GM19467 (cell line): ENCODE measurements around the gene DUSP22.
"Not testable (repeated sequence)": the region's sequence is repeated elsewhere in the genome, so short reads cannot be mapped to it uniquely, and the experiment has no call there.

Experiments
- ATAC-seq: cut with Tn5 transposase; IDR thresholded peaks from one replicate; pipeline ENCODE4 v1.9.1; 2021; ENCODE audit warnings: mild to moderate bottlenecking, moderate library complexity; ENCODE audit not compliant: unreplicated experiment

The DUSP22 gene

DNA sequence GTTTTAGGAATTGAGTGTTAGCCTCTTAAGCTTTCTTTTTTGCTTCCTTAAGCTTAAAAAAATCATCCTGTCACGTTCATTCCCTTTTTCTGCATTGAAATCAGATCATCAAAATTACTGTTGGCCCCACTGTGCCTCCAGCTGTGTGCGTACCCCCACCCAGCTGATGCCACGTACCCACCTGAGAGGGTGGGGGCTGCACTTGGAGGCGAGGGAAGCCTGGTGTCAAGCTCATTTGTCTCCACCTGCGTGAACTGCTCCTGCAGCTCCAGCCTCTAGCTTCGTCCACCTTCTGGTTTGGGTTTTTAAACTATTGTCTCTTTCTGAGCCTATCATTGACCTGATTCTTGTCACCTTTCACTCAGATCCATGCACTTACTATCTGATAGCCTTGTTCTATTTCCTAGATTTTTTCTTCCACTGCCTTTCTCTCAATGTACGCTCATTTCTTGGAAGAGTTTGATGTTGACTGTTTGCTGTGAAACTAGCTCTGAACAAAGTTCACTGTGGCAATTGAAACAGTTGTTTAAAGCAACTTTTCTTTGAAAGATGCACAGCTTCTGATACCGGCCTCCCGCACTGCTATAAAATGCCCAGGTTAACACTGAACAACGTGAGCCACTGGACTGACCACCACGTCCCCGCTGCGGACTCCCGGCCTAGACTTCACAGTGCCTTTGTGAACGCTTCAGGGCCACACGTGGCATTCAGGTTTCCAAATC is 69.3 kb downstream of the DUSP22 start:
- no peak for ATAC-seq

DNA sequence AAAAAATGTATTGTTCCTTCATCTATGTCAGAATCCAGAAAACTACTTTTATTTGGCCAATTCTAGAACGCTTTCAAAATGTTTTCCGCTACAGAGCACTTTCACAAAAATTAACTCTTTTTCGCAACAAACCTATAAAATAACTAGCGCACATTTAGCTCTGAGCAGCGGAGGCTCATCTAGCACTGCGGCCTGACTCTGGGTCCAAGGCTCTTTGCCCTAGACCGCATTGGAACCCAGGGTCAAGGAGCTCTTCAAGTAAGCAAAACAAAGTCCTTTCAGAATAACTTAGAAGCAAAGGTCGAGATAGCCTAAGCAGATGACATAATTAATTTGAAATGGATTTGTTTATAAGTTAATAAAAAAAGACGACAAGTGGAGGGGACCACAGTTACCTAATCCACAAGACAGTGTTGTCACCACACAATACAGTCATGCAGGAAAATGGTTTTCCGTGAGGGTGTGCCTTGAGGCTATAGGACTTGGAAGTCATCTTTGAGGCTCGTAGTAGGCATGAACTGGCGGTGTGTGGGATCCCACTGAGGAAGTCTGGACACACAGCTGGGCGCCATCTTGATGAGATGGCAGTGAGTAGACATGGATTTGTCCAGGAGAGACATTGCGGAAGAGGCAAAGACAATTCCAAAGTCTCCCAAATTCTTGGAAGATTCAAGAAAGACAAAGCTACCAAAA is 70.1 kb downstream of the DUSP22 start:
- ATAC-seq, result no peak

DNA sequence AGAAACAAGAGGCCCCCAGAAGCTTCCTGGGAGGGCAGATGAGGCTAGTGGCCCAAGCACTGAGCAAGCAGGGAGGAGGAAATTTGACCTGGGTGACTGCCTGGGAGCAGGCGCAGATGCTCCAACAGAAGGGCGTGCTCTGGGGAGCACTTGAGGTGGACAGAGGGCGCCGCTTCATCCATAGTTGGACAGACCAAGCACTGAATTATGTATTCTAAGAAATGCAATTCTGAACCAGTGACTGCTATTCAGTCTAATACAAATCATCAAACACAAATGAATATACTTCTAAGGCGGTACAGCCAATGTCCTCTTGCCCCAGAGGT is 70.6 kb downstream of the DUSP22 start:
- no peak for ATAC-seq

DNA sequence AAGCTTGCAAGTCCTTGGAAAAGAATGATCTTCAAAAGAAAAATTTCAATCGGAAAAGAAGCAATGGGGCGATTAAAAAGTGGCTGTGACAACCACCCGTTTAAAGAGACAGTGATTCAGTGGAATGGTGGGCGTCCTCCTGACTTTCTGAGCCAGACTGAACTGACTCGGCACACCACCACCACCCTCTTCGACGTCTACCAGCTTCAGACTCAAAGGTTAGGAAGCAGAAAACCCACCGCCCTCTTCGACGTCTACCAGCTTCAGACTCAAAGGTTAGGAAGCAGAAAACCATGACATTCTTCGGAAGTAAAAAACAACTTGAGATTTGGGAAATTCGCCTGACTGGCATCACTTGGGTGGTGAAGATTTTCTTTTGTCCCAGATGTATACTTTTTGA is 71.0 kb downstream of the DUSP22 start:
- no peak for ATAC-seq

DNA sequence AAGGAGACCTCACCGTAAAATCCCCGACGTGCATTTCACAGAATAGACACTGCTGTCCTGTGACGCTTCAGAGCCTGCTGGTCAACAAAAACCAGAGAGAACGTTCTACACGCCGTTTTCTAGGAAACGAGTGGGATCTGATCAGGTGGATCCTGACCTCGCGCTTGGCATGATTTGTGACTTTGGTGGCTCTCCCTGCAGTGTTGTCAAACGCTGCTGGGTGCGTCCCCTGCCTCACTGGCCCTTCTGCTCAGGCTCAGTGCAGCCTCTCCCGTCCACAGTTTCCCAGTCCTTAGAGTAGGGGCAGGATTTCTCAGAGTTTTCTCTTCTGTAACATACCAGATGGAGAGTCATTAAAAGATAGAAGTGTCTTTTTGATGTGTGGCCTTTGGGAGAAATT is 71.6 kb downstream of the DUSP22 start:
- ATAC-seq, result no peak

DNA sequence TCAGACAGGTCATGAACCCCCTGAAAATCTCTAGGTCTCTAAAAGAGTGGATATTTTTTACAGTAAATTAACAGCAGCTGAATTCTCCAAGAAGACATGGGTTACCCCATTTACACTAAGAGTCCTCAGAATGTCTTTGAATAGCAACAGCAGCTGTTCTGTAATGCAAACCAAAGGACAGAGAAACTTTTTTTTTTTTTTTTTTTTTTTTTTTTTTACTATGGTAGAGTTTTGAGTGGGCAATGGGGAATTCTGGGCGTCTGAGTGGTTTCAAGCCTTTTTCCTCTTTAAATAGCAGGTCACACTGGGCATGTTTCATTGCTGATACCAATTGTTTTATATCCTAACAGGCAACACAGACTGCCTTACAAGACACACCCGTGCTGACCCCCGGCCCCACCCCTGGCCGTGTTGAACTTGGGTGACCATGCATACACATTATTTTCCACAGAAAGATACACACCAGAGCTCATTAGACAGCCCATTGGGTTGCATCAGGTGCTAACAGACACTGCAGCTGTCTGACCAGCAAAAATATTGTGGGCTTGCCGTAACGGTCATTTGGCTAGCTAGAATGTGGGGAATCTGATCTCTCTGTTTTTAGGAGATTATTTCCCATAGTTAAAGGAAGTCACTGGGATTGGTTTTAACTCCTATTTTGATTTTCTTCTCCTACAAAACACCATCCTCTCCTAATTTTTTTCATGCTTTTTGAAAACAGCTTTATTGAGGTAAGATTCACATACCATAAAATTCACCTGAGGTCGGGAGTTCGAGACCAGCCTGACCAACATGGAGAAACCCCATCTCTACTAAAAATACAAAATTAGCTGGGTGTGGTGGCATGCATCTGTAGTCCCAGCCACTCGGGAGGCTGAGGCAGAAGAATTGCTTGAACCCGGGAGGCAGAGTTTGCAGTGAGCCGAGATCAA is 72.6 kb downstream of the DUSP22 start:
- ATAC-seq, result peak; percentile 52

DNA sequence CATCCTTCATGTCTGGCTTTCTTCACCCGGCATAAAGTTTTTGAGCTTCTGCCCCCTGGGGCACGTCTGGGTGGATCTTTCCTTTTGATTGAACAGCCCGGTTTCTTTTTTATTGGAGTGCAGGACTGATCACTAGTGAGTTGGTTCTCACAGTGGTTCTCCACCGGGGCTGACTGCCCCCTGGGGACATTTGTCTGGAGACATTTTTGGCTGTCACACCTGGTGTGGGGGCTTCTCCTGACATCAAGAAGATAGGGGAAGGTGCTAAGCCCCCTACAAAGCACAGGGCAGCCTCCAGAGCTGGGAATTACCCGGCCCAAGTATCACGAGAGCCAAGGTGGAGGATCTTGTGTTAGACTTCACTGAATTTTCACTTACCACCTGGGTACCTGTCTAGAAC is 73.5 kb downstream of the DUSP22 start:
- no peak for ATAC-seq

DNA sequence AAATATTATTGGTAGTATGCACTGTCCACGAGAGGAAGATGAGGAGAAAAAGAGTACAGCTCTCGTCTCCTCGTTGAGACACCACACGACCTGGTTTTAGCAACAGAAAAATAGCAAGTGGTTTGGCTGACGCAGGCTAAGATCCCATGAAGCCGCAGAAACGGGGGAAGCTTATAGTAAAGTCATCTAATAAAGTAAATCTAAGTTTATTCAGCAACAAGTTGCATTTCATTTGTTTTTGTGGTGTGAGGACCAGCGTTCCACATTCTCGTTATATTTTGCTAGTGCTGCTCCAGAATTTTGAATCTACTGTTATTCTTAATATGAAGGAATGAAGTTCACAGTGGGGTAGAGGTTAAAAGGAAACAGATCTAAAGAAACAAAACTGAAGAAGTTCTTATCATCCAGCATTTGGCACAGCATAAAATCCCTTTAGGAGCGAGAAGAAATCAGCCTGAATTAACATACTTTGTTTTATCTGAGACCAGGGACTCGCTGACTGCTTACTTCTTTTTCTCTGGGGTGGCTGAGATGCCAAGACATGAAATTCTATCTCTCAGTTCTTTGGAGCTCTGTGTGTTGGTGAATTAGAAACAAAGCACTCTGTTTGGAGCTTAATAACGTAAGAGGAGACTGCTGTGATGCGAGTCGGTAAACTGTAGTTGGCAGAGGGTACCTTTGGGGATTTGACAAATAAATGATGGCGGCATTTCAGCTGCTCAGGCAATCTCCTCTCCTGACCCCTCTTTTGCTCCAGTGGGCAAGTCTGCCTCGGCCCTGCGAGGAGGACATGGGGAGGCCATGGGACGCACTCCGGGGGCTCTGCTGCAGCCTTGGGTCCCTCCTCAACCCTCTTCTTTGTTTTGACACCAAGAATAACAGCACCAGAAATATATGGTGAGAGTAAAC is 74.4 kb downstream of the DUSP22 start:
- ATAC-seq, result no peak

DNA sequence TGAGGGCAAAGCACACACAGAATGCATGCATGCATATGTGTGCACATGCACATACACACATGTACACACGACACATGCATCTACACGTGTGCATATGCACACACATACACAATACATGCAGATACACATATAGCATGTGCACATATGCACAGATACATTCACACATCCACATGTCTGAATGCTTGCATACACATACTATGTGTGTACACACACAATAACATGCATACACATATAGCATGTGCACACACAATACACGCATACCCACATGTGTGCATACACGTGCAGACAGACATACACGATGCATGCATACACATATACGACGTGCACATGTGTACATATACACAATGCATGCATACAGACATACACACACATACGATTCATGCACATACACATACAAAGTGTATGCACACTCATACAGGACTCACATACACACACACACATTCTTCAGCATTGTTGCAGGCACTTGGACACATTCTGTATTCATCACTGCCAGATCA is 75.1 kb downstream of the DUSP22 start:
- no peak for ATAC-seq

DNA sequence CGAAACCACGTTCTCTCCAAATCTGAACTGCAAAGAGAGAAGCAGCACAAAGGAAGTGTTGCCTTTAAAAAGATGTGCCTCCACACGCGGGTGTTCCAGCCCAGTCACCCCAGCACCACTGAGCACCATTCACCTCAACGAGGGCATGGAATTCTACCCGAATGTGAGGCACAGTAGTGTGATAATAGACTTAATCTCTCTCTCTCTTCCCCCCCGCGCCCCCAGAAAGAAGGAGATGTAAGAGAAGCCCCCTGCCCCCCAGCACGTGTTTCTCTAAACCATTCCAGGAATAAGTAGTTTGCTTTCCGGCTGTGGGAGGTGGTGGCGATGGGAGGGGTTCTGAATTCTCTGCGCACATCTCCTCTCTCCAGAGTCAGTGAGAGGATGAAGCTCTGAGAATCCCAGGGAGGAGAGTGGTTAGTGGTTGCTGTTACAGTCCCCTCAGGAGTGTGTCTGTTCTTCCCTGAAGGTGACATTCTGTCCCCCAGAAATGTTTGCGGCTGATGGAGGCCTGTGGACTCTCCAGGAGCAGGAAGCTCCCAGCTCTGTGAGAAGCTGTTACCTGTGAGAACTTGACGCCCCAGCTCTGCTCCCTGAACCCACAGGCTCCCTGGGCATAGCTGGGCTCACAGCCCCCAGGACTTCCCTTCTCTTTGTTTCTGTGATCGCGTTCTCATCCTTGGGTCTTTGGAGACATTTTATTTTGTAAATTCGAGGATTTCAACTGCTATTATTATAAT is 75.8 kb downstream of the DUSP22 start:
- no peak for ATAC-seq

DNA sequence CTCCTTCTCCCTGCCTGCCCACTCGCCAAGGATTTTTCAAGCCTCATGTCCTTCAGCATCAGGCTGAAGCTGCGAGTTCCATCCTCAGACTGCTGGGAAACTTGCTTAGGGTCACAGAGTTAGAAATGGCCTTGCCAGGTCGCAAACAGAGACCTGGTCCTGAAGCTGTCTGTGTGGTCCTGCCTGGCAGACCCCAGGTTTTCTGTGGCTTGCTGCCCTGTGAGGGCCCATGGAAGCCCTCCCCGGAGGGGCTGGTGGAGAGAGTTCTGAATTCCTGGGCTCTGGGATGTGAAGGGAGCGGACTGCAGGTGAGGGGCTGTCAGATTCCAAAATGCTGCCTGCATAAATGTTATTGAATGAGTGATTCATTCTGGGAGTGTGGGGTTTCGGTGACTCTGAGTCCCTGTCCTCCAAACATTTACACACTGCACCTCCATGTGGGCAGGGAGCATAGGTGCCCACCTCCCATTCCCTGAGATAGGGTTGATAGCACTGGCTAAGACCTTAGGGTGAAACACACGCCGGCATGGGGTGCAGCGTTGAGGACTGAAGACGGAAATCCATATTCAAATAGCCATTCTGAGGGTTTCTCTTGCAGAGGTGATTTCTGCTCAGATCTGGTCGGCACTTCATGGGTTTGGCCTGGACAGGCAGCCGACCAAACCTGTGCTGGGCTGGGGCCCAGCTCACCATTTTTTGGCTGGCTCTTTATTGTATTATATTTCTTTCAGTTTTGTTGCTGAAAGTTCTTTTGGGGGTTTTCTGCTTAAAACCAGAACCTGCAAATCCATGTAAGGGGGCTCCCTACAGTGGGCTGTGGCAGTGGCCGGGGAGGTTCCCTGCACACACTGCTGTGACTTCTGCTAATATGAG is 77.5 kb downstream of the DUSP22 start:
- no peak for ATAC-seq

DNA sequence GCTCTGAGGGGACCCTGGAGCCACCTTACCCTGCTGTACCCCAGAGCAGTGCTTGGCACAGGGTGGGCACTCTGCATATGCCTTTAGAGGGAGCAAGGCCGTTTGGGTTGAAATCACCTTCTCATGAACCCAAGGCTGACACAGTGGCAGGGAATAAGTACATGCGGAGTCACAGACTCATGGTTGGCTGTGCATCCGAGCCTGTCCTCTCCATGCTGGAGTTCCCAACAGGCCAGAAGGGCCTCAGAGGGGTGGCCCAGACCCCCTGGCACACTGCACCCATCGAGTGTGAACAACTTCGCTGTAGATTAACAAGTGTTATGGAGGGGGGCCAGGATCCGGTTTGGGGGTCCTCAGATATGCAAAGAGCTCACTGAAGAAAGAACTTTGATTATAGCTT is 78.3 kb downstream of the DUSP22 start:
- no peak for ATAC-seq

DNA sequence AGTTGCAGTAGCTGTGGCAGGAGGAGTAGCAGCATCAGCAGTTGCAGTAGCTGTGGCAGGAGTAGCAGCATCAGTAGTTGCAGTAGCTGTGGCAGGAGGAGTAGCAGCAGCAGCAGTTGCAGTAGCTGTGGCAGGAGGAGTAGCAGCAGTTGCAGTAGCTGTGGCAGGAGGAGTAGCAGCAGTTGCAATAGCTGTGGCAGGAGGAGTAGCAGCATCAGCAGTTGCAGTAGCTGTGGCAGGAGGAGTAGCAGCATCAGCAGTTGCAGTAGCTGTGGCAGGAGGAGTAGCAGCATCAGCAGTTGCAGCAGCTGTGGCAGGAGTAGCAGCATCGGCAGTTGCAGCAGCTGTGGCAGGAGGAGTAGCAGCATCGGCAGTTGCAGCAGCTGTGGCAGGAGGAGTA is 79.6 kb downstream of the DUSP22 start:
- not testable (repeated sequence) for ATAC-seq

DNA sequence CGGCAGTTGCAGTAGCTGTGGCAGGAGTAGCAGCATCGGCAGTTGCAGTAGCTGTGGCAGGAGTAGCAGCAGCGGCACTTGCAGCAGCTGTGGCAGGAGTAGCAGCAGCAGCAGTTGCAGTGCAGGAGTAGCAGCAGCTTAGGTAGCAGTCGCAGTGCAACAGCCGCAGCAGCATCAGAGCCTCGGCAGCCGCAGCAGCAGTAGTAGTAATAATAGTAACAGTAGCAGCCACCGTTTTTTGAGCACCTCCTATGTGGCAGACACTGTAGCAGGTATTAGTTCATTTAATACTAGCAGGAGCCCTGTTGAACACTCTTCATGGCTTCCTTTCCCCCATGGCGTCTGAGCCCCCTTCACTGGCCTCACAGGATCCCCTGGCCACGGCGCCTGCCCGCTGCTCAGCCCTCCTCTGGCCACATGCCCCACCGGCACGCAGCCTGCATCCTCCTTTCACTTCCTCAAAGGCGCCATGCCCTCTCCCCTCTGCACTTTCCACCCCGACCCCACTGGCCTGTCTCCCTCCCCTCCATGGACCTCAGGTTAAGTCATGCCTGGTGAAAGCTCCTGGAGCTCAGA is 80.1 kb downstream of the DUSP22 start:
- peak; percentile 54 for ATAC-seq

DNA sequence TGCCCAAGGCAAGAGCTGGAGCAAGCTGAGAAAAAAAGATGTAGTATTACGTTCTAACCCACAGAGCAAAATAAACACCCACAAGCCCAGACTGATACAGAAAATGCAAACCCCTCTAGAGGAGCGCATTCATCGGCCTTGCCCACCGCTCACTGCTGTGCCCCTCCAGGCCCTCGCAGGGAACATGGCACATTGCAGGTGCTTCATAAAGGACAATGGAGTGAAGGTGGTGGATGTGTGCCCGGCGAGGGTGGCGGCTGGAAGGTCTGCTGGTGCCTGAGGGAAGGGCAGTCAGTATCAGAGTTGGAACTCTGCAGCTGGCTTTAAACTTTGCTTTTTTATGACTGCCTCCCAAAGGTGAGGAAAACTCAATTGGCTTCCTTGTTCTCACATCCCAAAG is 80.7 kb downstream of the DUSP22 start:
- no peak for ATAC-seq

DNA sequence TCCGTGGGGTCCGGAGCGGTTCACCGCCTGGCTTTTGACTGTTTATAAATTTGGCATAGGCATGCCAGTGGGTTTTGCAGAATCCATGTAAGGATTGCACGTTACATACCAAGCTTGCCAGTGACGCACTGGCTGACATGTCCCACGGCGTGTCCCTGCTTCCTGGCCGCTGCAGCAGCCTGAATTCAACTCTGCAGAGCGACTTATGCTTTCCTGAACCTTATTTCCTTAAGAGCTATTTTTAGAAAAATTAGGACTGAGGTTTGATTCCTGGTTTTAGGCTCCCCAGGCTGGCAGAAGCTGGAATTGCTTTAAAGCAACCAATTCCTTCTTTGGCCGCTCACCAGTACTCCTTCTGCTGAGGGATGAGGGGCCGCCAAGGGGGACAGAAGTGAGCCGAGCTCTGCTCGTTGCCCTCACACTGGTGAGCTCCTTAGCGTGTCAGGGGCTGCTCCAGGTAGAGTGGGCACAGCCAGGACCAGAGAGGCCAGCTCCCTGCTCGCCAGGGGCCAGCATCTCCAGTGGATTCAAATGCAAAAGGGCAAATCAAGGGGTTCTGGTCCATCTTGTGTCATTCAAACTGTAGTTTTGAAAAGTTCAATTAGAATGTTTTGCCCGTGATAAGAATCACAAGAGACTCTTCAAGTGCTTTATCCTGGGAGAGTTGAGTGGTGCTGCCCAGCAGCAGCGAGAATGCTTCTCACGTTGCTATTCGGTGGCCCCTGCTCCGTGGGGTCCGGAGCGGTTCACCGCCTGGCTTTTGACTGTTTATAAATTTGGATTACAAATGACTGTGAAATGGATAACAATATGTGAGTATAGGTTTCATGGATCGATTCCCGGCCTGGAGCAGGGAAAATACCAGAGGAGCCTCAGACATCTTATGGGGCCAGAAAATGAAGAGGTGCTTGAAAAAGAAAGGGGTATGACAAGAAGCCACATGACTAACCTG is 81.8 kb downstream of the DUSP22 start:
- ATAC-seq, result no peak

DNA sequence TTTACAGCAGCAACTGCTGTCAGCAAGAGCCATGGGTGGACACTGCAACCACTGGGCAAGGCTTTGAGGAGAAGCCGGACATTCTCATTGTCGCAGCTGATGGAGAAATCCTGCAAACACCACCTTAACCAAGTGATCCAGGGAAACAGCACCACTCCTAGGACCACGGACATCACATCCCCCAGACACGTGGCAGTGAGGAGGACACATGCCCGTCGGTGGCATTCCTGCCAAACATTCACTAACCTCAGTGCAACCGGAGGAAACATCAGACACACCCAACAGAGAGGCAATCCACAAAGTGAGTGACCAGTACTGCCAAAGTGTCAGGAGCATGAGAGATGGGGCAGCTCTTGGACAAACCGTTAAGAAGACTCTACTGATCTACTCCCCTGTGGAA is 82.7 kb downstream of the DUSP22 start:
- ATAC-seq, result no peak
